Fibroblast of peridontal ligament (primary cell): Measurements from ENCODE around the gene MVK.
A peak's percentile ranks its signal among the peaks of the same experiment; 100 is the strongest.

Source experiments
- DNase-seq: peaks from one replicate; pipeline ENCODE4 v3.0.0-alpha.2; 2010; ENCODE audit errors: extremely low read depth

MVK gene

DNA sequence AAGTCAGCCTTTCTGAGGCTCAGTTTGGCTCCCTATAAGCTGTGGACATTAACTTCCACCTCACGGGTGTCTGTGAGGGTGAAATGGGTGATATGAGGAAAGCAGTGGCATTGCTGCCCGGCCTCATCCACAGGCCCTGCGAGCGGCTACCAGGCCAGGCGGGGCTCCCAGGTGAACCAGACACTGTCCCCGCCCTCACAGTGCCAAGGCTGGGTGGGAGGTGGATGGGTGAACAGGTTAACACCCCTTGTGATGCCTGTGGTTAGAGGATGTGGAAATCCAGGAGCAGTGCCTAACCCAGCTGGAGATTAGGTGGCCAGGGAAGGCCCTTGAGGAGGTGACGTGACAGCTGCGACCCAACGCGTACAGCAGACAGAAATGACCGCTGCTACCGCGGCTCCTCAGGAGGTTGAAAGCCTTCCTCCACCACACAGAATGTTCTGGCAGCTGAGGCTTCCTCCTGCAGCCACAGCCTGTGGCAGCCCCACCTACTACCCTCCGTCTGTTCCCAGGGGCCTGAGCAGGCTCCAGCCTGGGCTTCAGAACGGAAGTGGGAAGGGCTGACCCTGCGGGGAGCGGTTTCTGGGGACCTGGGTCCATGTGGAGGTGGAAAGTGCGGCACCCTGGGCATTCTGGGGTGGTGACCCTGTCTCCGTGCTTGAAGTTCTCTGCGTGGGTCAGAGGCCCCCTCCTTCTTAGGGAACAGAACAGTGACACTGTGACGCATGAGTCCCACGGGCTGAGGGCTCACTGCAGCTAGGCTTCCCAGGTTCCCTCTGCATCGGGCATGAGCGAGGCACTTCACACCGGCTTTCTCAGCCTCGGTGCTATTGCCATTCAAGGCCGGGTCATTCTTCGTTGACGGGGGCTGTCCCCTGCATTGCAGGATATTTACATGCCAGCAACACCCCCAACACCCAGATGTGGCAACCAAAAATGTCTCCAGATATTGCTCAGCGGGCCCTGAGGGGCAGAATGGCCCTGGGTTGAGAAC lies 10.0 kb upstream of the MVK start:
- peak; percentile 15 for DNase-seq

DNA sequence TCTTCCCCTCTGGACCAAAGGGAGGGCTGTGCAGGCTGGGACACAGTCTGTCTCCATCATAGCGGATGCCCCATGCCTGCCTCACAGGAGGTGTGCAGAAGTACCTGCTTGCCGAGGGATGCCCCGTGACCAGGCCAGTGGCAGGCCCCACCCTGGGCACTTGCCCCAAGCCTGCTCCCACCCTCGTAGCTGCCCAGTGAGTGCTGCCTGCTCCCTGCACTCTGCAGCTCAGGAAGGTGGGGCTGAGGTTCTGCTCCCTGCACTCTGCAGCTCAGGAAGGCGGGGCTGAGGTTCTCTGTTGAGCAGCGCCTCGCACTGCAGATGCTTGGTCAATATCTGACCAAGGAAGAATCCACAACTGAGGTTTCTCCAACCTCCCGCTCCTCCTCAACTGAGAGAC lies 7.2 kb upstream of the MVK start:
- DNase-seq = no peak

DNA sequence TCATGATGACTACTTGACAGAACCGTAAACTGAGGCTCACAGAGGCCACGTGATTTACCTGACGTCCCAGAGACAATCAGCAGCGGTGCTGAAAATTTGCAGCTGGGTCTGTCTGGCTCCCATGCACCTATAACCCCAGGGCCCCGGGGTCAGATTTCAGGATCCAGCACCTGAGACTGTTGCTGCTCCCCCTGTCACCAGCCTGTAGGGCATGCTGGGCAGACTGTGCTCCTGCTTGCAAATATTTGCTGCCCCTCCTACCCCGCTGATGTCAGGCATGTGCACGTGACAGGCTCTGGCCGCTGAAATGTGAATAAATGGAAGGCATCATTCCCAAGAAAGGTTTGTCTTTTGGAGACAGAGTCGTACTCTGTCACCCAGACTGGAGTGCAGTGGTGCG lies 6.3 kb upstream of the MVK start:
- DNase-seq = no peak

DNA sequence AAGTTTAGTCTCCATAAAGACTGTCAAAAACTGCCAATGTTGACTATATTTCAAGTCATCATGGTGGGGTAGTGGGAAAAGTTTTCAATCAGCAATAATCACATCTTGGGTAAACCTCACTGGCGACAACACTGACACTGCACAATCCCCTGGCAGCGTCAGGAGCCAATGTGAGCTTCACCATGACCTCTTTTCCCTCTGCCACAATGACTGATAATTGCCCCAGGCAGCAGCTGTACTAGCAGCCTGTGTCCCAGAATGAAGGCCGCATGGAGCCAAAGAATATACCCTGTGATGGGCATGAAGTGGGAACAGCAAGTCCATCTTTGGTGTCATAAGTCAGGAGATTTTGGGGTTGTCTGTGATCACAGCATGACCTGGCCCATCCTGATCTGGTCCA lies 5.6 kb upstream of the MVK start:
- DNase-seq = no peak

DNA sequence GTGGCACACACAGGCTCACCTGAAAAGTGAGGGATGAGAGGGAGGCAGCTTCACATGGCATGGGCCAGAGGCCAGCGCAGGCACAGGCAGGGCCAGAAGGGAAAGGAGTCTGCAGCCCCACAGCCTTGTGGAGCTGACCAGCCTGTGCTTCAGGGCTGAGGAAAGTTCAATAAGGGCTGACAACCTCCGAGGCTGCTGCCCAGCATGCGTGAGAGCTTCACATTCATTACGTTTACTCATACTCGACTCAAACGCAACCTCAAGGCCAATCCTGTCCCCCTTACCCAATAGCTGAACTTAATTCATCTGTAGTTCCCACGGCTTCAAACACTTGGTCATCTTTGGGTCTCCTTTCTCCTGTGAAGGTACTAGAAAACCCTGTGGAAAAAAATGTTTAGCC lies 5.1 kb upstream of the MVK start:
- DNase-seq = no peak

DNA sequence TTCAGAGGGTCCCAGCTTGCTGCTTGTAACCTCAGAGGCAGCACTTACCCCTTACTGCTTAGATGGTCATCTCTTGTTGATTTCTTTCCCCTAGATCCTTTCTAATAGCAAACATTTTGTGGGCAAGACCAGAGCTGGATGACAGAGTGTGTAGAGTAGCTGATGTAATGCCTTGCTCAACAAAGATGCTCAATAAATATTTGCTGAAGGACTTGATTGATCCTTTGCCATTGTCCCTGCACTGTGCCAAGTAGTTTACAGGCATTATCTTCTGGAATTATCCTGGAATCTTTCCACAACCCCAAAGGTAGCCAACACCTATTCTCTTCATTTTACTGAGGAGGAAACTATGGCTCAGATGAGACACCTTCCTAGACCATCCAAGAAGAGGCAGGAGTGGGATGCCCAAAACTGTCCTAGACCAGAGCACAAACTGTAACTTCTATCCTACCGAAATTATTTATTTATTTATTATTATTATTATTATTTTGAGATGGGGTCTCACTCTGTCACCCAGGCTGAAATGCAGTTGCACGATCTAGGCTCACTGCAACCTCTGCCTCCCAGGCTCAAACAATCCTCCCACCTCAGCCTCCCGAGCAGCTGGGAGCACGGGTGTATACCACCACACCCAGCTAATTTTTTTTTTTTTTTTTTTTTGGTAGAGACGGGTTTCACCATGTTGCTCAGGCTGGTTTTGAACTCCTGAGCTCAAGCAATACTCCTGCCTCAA lies 1.7 kb upstream of the MVK start:
- no peak for DNase-seq

DNA sequence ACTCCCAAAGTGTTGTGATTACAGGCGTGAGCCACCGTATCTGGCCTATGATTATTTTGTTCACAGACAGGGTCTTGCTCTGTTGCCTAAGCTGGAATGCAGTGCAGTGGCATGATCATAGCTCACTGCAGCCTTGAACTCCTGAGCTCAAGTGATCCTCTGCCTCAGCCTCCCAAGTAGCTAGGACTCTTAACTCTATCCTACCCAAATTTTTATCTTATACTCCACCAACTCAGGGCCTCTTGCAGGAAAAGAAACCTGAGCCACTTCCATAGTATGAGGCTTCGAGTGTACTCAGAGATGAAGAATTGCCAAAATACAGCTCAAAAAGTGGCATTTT lies 1.1 kb upstream of the MVK start:
- no peak for DNase-seq

DNA sequence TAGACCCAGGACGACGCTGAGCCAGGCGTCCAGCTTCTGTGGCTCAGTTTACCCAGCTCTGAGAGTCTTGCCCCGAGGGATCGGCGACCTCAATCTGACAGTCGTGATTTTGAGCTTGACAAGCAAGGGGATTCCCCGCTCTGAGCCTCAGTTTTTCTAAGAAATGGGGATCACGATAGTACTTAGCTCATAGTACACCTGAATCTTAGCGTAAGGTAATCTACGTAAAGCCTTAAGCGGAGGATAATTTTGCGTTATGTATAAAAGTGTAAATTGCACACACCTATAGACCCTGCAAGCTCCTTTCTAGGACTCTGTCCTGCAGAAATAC lies 285 bp downstream of the MVK start:
- no peak for DNase-seq

DNA sequence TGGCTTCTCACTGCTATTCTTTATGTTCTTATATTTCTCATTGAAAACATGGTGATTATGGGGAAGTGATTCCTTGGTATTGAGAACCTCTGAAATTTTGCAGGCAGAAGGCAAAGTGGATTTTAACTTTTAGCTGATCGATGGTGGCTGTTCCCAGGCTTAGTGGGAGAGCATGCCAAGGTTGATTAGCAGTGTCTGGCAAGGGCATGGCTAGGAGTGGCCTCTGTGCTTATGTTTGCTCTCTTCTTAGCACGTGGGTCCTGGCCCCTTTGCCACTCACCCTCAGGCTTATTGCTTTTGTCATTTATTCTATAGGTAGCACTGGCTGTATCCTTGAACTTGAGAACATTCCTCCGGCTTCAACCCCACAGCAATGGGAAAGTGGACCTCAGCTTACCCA lies 2.1 kb downstream of the MVK start:
- no peak for DNase-seq

DNA sequence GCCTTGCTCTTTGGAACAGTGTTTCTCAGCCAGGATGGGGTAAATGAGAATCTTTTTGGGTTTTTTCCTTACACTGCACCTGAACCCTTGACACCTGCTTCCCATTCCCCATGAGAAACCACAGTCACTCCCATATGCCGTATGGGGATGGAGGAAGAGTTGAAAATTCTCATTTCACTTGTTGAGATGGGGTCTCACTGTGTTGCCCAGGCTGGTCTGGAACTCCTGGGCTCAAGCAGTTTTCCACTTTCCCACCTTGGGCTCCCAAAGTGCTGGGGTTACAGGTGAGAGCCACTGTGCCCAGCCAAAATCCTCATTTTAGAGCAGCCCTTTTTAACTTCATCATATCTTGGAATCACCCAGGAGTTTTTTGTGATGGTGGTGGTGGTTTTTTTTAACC lies 3.7 kb downstream of the MVK start:
- no peak for DNase-seq

DNA sequence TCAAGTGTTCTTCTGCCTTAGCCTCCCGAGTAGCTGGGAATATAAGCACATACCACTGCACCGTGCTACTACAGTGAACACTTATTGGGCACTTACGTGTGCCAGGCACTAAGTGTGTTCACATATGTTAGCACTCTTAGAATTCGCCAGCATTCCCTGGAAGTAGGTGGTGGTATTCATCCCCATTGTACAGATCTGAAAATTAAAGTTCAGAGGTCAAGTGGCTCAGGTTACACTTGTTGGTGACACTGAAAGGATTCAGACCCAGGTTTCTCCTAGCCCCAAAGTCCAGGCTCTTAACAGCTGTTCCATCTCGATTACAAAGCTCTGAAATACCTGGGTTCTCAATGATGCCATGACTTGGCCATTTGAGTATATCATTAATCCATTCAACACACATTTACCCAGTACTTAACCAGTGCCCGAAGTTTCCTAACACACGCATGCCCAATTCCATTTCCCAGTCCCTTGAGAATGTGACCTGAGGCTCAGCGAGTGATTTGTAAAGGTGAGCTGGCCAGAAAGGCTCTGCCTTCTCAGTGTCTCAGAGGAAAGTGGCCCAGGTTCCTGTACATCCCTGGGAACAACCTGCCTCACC lies 4.8 kb downstream of the MVK start:
- no peak for DNase-seq

DNA sequence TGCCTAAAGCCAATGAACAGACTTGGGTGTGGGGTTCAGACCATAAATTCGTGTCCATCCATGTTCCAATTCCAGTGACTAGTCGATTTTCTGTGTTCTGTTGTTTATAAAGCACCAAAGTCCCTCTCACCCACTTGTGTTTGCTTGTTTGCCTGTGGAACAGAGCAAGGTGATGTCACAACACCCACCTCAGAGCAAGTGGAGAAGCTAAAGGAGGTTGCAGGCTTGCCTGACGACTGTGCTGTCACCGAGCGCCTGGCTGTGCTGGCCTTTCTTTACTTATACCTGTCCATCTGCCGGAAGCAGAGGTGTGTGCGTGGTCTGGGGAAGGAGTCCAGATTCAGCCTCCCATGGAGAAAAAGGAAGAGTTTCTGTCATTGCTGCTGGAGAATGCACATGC lies 6.0 kb downstream of the MVK start:
- DNase-seq = no peak

DNA sequence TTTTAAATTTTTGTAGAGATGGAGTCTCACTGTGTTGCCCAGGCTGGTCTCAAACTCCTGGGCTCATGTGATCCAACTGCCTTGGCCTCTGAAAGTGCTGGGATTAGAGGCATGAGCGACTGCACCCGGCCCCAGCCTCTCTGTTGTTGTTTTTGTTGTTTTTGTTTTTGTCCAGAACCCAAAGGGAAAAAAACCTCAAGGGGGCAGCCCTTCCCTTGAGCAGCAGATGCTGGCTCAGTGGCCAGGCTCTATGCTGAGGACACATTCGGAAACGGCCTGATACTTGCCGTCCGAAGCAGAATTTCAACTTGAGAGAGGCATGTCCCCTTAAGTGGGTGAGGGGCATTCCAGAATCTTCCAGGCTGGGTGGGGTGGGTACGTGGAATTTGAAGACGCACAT lies 6.7 kb downstream of the MVK start:
- no peak for DNase-seq

DNA sequence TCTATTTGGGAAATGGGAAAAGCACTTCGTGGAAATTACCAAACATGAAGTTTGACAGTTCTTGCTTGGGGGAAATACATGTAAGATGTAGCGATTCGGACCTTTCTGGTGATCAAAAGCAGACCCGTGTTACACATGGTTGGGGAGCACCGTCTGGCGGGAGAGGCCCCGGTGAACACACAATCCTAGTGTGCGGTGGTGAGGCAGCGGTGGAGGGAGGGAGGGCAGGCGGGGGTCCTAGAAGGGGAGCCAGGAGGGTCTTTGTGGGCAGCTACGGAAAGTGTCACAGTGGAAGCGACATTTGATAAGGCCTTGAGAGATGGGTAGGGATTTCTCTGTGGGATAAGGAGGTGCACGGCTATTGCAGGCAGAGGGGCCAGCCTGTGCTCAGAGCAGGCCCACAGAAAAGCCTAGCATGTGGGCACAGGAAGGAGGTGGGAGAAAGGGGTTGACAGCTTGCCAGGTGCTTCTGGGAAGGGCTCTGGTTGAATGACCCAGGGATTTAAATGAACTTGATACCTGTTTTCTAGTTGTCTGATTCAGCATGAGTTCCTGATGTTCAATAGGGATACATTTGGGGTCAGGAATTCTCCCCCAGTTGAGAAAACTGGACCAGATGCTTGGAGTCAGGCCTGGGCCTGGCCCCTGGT lies 7.2 kb downstream of the MVK start:
- DNase-seq = no peak

DNA sequence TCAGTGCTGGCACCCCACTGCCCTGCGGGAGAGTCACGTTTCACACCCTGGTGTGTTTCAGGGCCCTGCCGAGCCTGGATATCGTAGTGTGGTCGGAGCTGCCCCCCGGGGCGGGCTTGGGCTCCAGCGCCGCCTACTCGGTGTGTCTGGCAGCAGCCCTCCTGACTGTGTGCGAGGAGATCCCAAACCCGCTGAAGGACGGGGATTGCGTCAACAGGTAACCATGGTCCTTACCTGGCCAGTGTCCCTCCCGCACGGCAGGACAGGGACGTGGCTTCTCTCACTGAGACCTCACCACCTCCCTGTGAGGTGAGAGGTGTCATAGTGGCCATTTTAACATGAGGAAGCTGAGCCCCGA lies 7.7 kb downstream of the MVK start:
- no peak for DNase-seq

DNA sequence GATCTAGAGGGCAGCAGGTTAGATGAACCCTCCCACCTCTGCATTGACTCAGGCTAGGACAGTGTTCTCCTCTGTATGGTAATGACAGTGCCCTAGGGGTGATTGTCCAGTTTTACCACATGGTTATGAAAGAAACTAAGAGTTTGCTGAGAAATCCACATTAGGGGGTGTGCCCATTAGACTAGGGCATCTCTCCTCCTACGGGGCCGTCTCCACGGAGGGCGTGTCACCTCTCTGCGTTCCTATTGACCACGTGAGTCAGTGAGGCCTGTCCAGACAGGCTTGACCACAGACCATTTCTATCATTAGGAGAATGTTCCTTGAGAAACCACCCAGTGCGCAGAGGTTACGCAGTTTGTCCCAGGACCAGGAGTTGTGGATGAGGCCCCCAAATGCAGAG lies 8.3 kb downstream of the MVK start:
- DNase-seq = no peak

DNA sequence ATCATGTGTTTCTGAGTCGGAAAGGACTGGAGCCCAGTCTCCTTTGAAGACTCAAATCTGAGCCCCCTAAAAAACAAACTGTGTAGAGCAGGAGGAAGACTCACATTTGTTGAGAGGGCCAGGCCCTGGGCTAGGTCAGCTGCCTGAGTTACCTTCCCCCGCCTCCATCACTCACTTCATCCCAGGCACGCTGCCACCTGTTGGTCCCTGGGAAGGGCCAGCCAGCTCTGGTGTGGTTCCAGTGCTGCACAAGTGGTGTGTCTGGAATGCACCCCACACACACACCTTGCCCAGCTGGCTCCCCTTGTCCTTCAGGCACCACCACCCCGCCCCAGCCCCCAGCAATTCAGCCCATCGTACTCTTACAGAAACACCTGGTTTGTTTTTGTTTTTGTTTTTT lies 9.0 kb downstream of the MVK start:
- DNase-seq = no peak

DNA sequence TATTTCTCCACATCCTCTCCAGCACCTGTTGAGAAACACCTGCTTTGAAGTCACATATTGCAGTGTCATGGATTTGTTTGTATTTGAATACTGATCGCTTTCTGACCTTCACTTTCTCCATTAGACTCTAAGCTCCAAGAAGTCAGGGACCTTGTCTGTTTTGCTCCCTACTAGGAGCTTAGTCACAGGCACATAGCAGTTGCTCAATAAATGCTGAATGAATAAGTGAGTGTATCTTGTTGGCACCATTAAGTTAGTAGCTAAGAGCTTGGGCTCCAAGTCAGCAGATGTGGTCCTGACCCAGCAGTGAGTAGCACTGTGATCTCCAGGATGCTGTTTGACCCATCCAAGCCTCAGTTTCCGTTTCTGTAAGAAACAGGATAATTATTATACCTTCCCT lies 10.1 kb downstream of the MVK start:
- DNase-seq = no peak

DNA sequence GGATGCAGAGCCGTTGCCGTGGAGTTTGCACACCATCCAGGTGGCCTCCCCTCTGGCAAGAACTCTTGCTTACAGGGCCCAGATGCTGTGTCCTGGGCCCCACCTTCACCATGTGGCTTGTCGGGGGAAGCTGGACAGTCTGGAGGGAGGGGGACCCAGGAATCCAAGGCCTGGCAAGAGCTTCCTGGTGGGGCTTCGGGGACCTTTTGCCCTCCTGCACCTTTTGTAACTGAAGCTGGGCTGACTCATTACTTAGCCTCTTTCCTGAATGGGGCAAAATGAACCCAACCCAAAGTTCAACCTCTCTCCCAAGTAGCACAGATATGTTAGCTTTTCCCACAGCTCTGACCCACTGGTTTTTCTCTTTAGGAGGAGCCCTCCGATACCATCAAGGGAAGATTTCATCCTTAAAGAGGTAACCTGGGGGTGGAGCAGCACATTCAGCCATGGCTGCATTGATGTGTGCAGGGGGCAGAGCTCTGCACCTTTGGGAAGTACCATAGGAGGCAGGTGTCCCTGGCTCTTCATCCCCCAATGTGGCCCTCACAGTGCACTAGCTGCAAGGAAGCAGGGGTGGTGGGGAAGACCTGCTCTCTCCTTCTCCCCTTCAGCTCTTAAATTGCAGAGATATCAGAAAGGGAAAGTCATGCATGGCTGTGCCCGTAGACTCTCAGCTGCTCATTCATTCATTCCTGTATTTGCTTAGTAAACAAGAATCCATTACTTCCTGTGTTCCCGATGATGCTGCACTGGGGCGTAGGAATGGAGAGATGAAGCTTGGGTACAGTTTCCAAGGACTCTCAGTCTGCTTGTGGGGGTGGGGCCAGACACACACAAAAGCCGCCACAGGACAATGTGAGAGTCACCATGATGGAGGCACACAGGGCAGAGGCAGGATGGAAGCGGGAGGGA lies 13.0 kb downstream of the MVK start:
- no peak for DNase-seq

DNA sequence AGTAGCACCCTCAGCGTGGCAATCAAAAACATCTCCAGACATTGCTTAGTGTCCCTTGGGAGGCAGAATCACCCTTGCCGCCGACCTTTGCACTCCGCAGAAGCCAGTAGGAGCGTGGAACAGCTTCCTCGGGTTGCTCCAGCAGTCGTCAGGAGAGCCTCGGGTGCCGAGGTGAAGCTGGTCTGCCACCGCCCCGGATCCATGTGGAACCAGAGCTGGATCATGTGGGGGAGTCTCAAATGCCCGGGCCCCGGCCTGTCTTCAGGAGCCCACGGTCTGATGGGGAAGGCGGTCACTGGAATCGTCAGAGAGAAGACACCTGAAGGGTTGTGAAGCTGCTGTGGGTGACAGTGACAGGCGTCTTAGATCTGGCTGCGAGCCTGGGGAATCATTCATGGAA lies 14.3 kb downstream of the MVK start:
- no peak for DNase-seq

DNA sequence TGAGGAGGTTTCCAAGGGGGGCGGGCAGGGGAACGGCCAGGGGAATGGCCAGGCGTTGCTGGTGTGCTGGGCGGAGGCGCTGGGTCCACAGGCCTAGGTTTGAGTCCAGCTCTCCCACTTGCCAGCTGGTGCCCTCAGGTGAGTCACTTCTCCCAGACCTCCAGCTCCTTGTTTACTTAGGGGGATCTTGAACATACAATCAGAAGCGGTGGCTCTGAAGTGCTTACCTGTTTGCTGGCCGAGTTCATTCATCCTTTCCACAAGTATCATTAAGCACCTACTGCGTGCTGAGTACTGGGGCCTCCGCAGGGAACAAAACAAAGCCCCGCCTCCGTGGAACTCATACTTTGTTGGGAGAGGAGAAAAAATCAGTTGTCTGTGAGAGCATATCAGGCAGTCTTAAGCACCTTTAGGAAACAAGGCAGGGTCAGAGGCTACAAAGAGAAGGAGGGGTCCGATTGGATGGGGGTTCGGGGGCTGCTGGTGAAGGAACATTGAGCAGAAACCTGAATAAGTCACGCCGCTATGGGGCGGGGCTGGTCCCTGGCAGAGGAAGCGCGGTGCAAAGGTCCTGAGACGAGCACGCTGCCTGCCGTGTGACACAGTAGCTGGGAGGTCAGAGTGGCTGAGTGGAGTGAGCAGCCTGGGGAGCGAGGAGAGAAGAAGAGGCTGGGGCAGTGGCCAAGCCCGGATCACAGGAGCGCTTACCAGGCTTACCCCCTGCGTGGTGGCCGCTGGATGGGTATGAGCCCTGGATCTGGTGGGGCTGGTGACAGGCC lies 15.1 kb downstream of the MVK start:
- no peak for DNase-seq
